Lower lobe of right lung (tissue), 2 donors: Measurements from ENCODE around the gene GPR21. TPM values are rescaled to one million over a fixed set of nuclear protein-coding genes. Genes with fewer than 3 reads are reported as not detected.

ENCODE experiments used
- ATAC-seq, 2 donors: fragments of 200-7000 bp; cut with Tn5 transposase; one replicate each; pipeline ENCODE4 v1.9.1; 2020 to 2022; ENCODE audit warnings: mild to moderate bottlenecking in 2 of 2, moderate library complexity in 2 of 2
- DNase-seq: peaks from one replicate; pipeline ENCODE4 v3.0.0-alpha.2; 2020
- H3K27ac ChIP-seq: fragments of 200-600 bp; one replicate; pipeline ENCODE4 v1.8.0; 2022
- H3K27me3 ChIP-seq: fragments of 200-600 bp; one replicate; pipeline ENCODE4 v1.8.0; 2022; ENCODE audit warnings: low read depth
- H3K36me3 ChIP-seq: fragments of 200-600 bp; one replicate; pipeline ENCODE4 v1.8.0; 2022; ENCODE audit warnings: mild to moderate bottlenecking
- H3K4me1 ChIP-seq: fragments of 200-600 bp; one replicate; pipeline ENCODE4 v1.8.0; 2022
- H3K4me3 ChIP-seq: fragments of 200-600 bp; one replicate; pipeline ENCODE4 v1.8.0; 2022; ENCODE audit warnings: mild to moderate bottlenecking
- H3K9me3 ChIP-seq: fragments of 200-600 bp; one replicate; pipeline ENCODE4 v1.8.0; 2022
- intact Hi-C: fragments of 100-400 bp; cut with DNase I; formaldehyde crosslinking; loops from one replicate; pipeline ENCODE4 v1.11.0; 2022
- total RNA-seq: library from RNA; stranded (reverse); fragmentation: NEBNext Ultra II Directional; extraction: Animal tissue kit (Norgen Biotek cat#: 25700); gene quantifications from one replicate; pipeline ENCODE4 v1.2.1, GENCODE V29; 2021
- TF ChIP-seq, protein P1 (sequence below): fragments of 200-600 bp; IDR thresholded peaks from one replicate; pipeline ENCODE4 v1.8.0; 2022; ENCODE audit warnings: antibody characterized with exemption, mild to moderate bottlenecking
- donor health status: DM: no; HTN: yes; CAD: no; lungs with severe emphysema.

Gene GPR21
- total RNA-seq, 1 donor from 2014 or later, result 2.2 TPM

DNA sequence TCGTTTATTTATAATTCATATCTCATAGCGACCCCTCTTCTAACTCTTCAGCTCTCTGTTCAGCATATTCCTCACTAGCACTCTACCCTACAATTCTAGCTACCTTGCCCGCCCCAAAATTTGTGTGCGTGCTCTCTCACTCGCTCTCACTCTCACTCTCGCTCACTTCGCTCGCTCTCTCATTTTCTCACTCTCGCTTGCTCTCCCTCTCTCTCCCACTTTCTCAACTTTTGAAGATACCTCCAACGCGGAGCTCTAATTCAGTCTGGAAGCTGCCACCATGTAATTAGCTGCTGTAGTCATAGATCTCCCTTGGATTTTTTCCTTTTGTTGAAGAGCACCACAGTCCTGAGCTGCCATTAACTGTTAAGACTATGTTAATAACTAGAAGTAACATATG, 30.4 kb downstream of the GPR21 start:
- DNase-seq (no peak), ATAC-seq (no peak)
- H3K4me1 ChIP-seq, result peaks cover 6% of the 10 kb centered on the region
- TF ChIP-seq, protein P1, sequence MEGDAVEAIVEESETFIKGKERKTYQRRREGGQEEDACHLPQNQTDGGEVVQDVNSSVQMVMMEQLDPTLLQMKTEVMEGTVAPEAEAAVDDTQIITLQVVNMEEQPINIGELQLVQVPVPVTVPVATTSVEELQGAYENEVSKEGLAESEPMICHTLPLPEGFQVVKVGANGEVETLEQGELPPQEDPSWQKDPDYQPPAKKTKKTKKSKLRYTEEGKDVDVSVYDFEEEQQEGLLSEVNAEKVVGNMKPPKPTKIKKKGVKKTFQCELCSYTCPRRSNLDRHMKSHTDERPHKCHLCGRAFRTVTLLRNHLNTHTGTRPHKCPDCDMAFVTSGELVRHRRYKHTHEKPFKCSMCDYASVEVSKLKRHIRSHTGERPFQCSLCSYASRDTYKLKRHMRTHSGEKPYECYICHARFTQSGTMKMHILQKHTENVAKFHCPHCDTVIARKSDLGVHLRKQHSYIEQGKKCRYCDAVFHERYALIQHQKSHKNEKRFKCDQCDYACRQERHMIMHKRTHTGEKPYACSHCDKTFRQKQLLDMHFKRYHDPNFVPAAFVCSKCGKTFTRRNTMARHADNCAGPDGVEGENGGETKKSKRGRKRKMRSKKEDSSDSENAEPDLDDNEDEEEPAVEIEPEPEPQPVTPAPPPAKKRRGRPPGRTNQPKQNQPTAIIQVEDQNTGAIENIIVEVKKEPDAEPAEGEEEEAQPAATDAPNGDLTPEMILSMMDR, result no peak
- no peak overlapping the region for H3K27ac ChIP-seq
- no peaks in the 10 kb centered on the region for H3K27me3 ChIP-seq
- intact Hi-C loops, result no loop called here
- peaks cover 46% of the 10 kb centered on the region for H3K36me3 ChIP-seq
- no peak overlapping the region for H3K4me3 ChIP-seq
- no peaks in the 10 kb centered on the region for H3K9me3 ChIP-seq

DNA sequence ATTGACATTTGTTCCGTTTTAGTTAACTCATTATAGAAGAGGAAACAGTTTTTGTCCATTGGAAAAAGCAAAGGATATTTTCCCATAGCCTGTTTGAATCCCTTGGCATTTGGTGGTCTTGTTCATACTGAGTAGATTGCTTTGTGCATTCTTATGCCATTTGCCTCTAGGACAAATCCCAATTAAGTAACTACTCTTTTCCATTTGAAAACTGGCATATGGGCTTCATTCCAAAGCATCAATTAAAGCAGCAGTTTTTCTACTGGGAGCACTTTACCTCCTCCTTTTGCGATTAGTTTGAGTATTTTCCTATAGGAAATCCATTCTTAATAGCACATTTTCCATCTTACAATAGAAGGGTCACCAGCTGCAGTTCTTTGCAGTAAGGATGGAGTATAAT, 31.2 kb downstream of the GPR21 start:
- ATAC-seq (no peak), DNase-seq (no peak)
- TF ChIP-seq, protein P1, result no peak
- Histone ChIP-seq H3K27me3 (no peaks in the 10 kb centered on the region), H3K9me3 (no peaks in the 10 kb centered on the region), H3K4me3 (no peak overlapping the region), H3K27ac (no peak overlapping the region), H3K36me3 (peaks cover 49% of the 10 kb centered on the region), H3K4me1 (peaks cover under 1% of the 10 kb centered on the region)
- intact Hi-C loops, result no loop called here

DNA sequence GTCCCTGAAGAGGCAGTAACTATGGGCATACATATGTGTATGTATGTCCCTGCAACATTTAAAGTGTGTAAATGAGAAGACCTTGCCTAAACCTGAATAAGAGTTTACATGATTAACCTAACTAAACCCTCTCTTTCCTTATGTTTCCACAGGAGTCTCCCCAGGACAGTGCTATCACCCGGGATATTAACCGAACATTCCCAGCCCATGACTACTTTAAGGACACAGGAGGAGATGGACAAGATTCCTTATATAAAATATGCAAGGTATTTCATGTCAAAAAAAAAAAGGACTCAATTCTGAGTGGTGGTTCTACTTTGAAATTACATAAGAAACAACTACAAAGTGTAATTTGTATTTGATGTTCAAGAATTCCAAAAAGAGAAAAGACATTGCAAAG, 31.7 kb downstream of the GPR21 start:
- no peak overlapping the region for H3K4me3 ChIP-seq
- no peaks in the 10 kb centered on the region for H3K27me3 ChIP-seq
- no peak for ATAC-seq
- no peaks in the 10 kb centered on the region for H3K9me3 ChIP-seq
- DNase-seq, result no peak
- intact Hi-C loops, result no loop called here
- no peak overlapping the region for H3K27ac ChIP-seq
- TF ChIP-seq, protein P1, result no peak
- no peaks in the 10 kb centered on the region for H3K4me1 ChIP-seq
- peaks cover 54% of the 10 kb centered on the region for H3K36me3 ChIP-seq

DNA sequence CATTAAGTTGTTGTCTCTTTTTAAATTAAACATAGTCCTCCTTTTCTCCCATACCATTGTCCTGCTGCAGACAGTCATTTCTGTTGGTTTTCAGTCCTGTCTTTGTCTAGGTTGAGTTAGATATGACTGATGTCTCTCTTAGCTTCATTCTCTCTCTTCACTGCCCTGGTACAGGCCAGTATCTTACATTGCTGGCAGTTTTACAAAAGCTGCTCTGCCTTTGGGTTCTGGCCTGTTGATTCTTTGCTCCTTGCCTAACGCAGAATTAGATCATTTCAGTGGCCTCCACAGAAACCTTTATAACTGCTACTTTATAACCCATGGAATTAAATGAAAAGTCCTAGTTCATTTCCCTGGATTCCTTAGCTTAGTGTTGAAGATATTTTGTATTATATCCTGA, 33.7 kb downstream of the GPR21 start:
- H3K36me3 ChIP-seq, result peaks cover 67% of the 10 kb centered on the region
- TF ChIP-seq, protein P1, result no peak
- no peaks in the 10 kb centered on the region for H3K9me3 ChIP-seq
- ATAC-seq, result no peak
- intact Hi-C loops, result no loop called here
- no peak for DNase-seq
- no peaks in the 10 kb centered on the region for H3K27me3 ChIP-seq
- no peak overlapping the region for H3K4me3 ChIP-seq
- peaks cover 6% of the 10 kb centered on the region for H3K4me1 ChIP-seq
- H3K27ac ChIP-seq, result no peak overlapping the region

DNA sequence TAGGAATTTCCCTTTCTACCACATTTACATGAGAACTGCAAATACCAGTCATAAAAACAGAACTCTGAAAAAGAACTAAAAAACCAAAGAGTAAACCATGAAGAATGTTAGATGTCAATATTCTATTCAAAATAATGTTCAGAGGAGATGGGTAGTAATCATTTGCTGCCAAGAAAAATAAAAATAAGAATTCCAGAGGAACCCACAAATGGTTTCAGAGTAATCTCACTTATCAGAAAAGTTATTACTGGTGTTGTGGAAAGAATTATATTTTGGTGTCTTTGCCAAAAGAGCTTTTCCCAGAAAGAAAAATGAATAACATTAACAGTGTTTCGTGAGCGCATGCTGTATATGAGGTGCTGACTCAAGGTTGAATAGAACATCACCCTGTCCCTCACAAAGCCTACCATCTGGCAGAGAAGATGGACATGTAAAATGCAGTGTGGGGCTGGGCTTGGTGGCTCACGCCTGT, 35.6 kb downstream of the GPR21 start:
- ATAC-seq, result no peak
- TF ChIP-seq, protein P1, result no peak
- Histone ChIP-seq H3K9me3 (no peaks in the 10 kb centered on the region), H3K4me1 (peaks cover 12% of the 10 kb centered on the region), H3K27ac (no peak overlapping the region), H3K4me3 (no peak overlapping the region), H3K36me3 (peaks cover 85% of the 10 kb centered on the region), H3K27me3 (no peaks in the 10 kb centered on the region)
- no peak for DNase-seq
- intact Hi-C loops, result no loop called here

DNA sequence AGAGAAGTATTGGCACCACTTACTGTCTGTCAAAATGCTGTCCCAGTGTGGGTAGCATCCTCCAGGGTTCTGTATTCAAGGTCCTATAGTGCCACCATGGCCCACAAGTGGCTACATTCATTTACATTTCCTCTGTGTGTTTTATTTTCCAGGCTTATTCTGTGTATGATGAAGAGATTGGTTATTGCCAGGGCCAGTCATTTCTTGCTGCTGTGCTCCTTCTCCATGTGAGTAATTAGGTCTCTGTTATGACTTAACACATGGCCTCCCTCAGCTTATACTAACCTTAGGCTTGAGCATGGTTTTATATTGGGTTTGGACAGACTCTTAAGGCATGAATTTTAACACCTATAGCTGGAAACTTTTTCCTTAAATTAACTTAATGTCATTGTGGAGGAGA, 36.7 kb downstream of the GPR21 start:
- no peak for ATAC-seq
- Histone ChIP-seq H3K27me3 (no peaks in the 10 kb centered on the region), H3K36me3 (peaks cover 89% of the 10 kb centered on the region), H3K4me3 (no peak overlapping the region), H3K4me1 (peaks cover 20% of the 10 kb centered on the region), H3K27ac (no peak overlapping the region), H3K9me3 (no peaks in the 10 kb centered on the region)
- TF ChIP-seq, protein P1, result no peak
- intact Hi-C loops, result no loop called here
- no peak for DNase-seq
